GM12891 (cell line): ENCODE data around the gene KLHL10.

ENCODE experiments used
- DNase-seq: peaks from one replicate; pipeline ENCODE4 v3.0.0; 2011; ENCODE audit warnings: low spot score; ENCODE audit not compliant: insufficient read length
- FAIRE-seq: peaks from 2 replicates; lab custom pipeline; 2011; peaks lifted over from hg19 to GRCh38; lab: Jason Lieb, UNC
- PAX5 ChIP-seq: IDR thresholded peaks from 2 replicates; pipeline ENCODE4 v1.6.1; 2011; ENCODE audit warnings: low read length, moderate library complexity, mild to moderate bottlenecking; ENCODE audit not compliant: insufficient read depth, severe bottlenecking
- POLR2A ChIP-seq: IDR thresholded peaks from 2 replicates; pipeline ENCODE4 v1.6.1; 2011; ENCODE audit warnings: low read depth, low read length, control low read depth
- POLR2AphosphoS5 ChIP-seq: IDR thresholded peaks from 2 replicates; pipeline ENCODE4 v1.6.1; 2011; ENCODE audit warnings: low read depth, low read length, control low read depth
- POU2F2 ChIP-seq: IDR thresholded peaks from 2 replicates; pipeline ENCODE4 v1.6.1; 2011; ENCODE audit warnings: low read depth, mild to moderate bottlenecking, control low read depth, low read length, moderate library complexity
- SPI1 ChIP-seq: IDR thresholded peaks from 2 replicates; pipeline ENCODE4 v1.6.1; 2011; ENCODE audit warnings: low read depth, low read length, control low read depth
- TAF1 ChIP-seq: IDR thresholded peaks from 2 replicates; pipeline ENCODE4 v1.6.1; 2011; ENCODE audit warnings: low read depth, low read length, control low read depth

Gene KLHL10

DNA sequence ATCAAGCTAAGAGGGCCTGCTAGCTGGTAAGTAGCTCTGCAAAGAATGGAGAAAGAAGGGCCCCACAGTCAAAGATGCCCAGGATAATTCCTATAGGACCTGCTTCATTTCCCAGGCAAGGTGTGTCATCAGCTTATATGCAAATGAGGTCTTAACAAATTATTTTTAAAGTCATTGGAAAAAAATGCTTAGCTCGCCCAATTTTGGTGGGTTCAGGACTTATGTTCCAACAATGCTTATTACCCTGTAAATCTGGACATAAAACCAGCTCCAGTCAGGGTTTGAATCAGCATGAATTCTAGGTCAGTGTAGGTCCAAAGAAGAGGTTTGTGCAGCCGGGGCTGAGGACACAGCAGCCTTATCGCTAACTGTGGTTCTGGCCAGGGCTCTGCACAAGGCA lies 55.8 kb downstream of the KLHL10 start:
- no peak for DNase-seq
- peak; percentile 45 for FAIRE-seq
- TF ChIP-seq POLR2AphosphoS5: no peak
- TF ChIP-seq PAX5: no peak
- TF ChIP-seq SPI1: no peak
- TF ChIP-seq TAF1: no peak
- TF ChIP-seq POU2F2: no peak
- no peak for TF ChIP-seq POLR2A

DNA sequence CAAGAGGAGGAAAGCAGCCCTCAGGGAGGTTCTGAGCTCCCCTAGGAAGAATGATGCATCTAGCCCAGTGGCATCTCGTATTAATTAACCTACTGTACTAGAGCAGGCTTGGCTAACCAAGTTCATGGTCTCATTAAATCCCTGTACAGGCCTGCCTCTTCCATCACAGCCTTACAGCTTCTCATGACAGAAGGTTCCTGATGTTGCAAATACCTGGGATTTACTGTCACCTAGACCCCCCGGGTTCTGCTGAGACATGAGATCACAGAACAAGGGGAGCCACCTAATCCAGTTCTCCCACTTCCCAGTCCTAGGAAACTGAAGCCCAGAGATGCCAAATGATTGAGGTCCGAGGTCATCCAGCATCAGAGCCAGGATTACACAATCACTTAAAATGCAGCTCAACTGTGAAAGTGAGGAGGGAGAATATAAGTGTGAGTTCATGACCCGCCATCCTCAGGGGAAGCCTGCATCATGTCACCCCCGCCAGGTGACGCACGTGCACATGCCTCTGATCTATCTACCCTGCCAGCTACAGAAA lies 57.2 kb downstream of the KLHL10 start:
- no peak for DNase-seq
- no peak for FAIRE-seq
- no peak for TF ChIP-seq SPI1
- no peak for TF ChIP-seq PAX5
- TF ChIP-seq POU2F2: no peak
- TF ChIP-seq TAF1: no peak
- TF ChIP-seq POLR2AphosphoS5: no peak; the same call in 1 of the 2 replicates
- no peak for TF ChIP-seq POLR2A

- FAIRE-seq: no peak
- no peak for TF ChIP-seq POU2F2
- no peak for DNase-seq
Measured at GRCh38 chr17:41895617-41896016, 58.0 kb downstream of the KLHL10 start.

GRCh38 chr17:41896726-41897125 lies 59.1 kb downstream of the KLHL10 start:
- TF ChIP-seq TAF1: no peak
- TF ChIP-seq PAX5: no peak
- TF ChIP-seq POLR2A: no peak
- TF ChIP-seq POU2F2: no peak
- TF ChIP-seq SPI1: no peak
- TF ChIP-seq POLR2AphosphoS5: no peak
- DNase-seq (no peak), FAIRE-seq (no peak)
